Peyer's patch (tissue), 4 donors: Measurements from ENCODE around the gene C1QTNF9. TPM values are rescaled to one million over a fixed set of nuclear protein-coding genes. Genes with fewer than 3 reads are reported as not detected.
A peak's percentile ranks its signal among the peaks of the same experiment; 100 is the strongest.

Experiments
- DNase-seq, 3 donors: peaks; one replicate each; pipeline ENCODE4 v3.0.0-alpha.2; 2017 to 2019
- H3K27ac ChIP-seq, 4 donors: fragments of 200-600 bp; sonication (generic); one replicate each; pipeline ENCODE4 v1.5.1; 2016 to 2019
- H3K27me3 ChIP-seq, 2 donors: fragments of 200-600 bp; sonication (generic); one replicate each; pipeline ENCODE4 v1.5.1; 2019
- H3K36me3 ChIP-seq, 3 donors: fragments of 200-600 bp; sonication (generic); one replicate each; pipeline ENCODE4 v1.5.1; 2016 to 2019
- H3K4me1 ChIP-seq, 4 donors: fragments of 200-600 bp; sonication (generic); one replicate each; pipeline ENCODE4 v1.5.1; 2016 to 2019
- H3K4me3 ChIP-seq, 4 donors: fragments of 200-600 bp; sonication (generic); 1 replicate in 3 of 4; 2 replicates in 1 of 4; pipeline ENCODE4 v1.5.1; 2016 to 2019; ENCODE audit warnings: mild to moderate bottlenecking in 1 of 4
- H3K9me3 ChIP-seq, 4 donors: fragments of 200-600 bp; sonication (generic); one replicate each; pipeline ENCODE4 v1.5.1; 2016 to 2019; ENCODE audit warnings: mild to moderate bottlenecking in 1 of 4
- CTCF ChIP-seq, 6 experiments: fragments of 450-650 bp in 4 of 6; fragments of 200-600 bp in 2 of 6; sonication (generic) in 1 of 6; IDR thresholded peaks; one replicate each; pipeline ENCODE4 v1.5.1; 2017 to 2019; ENCODE audit warnings: antibody characterized with exemption in 6 of 6, mild to moderate bottlenecking in 3 of 6, moderate library complexity in 1 of 6
- POLR2A ChIP-seq, 2 donors: fragments of 450-650 bp; IDR thresholded peaks; one replicate each; pipeline ENCODE4 v1.5.1; 2017; ENCODE audit warnings: antibody characterized with exemption in 2 of 2, mild to moderate bottlenecking in 2 of 2, moderate library complexity in 2 of 2
- total RNA-seq, 4 donors: library from RNA; depleted of rRNA; stranded (reverse); fragments of >200 nt; gene quantifications; one replicate each; pipeline ENCODE4 v1.1.0, GENCODE V29; 2016

Gene C1QTNF9
- total RNA-seq, 4 donors from 2014 or later = 0.40 TPM; not detected in 3

GRCh38 chr13:24267801-24268200 is 41.6 kb upstream of the C1QTNF9 start:
- Histone ChIP-seq H3K27me3 (no peaks in the 10 kb centered on the region), H3K27ac (peak overlapping the region in 3 of 4 donors; percentile 56 to 61 (median 57)), H3K4me1 (peaks cover 4 to 30% (median 9%) of the 10 kb centered on the region in 4 donors), H3K36me3 (no peaks in the 10 kb centered on the region), H3K9me3 (no peaks in the 10 kb centered on the region), H3K4me3 (no peak overlapping the region)
- TF ChIP-seq POLR2A (IDR thresholded peaks at IDR 0.05) (no peak), CTCF (IDR thresholded peaks at IDR 0.05) (no peak)
- DNase-seq = no peak

GRCh38 chr13:24269821-24270220 is 39.6 kb upstream of the C1QTNF9 start:
- peaks cover 6 to 41% (median 19%) of the 10 kb centered on the region in 4 donors for H3K4me1 ChIP-seq
- no peak overlapping the region for H3K4me3 ChIP-seq
- no peaks in the 10 kb centered on the region for H3K36me3 ChIP-seq
- no peak for DNase-seq
- no peaks in the 10 kb centered on the region for H3K9me3 ChIP-seq
- H3K27me3 ChIP-seq = no peaks in the 10 kb centered on the region
- H3K27ac ChIP-seq = peak overlapping the region in 3 of 4 donors; percentile 81 to 94 (median 90)
- TF ChIP-seq POLR2A (IDR thresholded peaks at IDR 0.05) (no peak), CTCF (IDR thresholded peaks at IDR 0.05) (no peak)

- TF ChIP-seq CTCF (IDR thresholded peaks at IDR 0.05) (peak in 4 of 6 experiments; percentile 58 to 88 (median 68)), POLR2A (IDR thresholded peaks at IDR 0.05) (peak in 1 of 2 donors; percentile 25)
- peak; percentile 71 to 85 (median 73) for DNase-seq
- peaks cover 6 to 45% (median 21%) of the 10 kb centered on the region in 4 donors for H3K4me1 ChIP-seq
Measured at GRCh38 chr13:24270639-24271141, 38.7 kb upstream of the C1QTNF9 start.

GRCh38 chr13:24271231-24271600 is 38.2 kb upstream of the C1QTNF9 start:
- Histone ChIP-seq H3K27ac (peak overlapping the region; percentile 81 to 96 (median 92)), H3K27me3 (no peaks in the 10 kb centered on the region), H3K36me3 (no peaks in the 10 kb centered on the region), H3K9me3 (no peaks in the 10 kb centered on the region), H3K4me1 (peaks cover 6 to 45% (median 21%) of the 10 kb centered on the region in 4 donors), H3K4me3 (peak overlapping the region in 3 of 4 donors; percentile 42 to 48 (median 46))
- no peak for TF ChIP-seq CTCF (IDR thresholded peaks at IDR 0.05)
- no peak for TF ChIP-seq POLR2A (IDR thresholded peaks at IDR 0.05)
- no peak for DNase-seq

More at GRCh38 chr13:24270639-24271141, 38.7 kb upstream of the C1QTNF9 start:
- no peaks in the 10 kb centered on the region for H3K9me3 ChIP-seq
- peak overlapping the region; percentile 81 to 96 (median 92) for H3K27ac ChIP-seq
- H3K27me3 ChIP-seq = no peaks in the 10 kb centered on the region
- H3K36me3 ChIP-seq = no peaks in the 10 kb centered on the region
- H3K4me3 ChIP-seq = peak overlapping the region; percentile 34 to 46 (median 42)

- Histone ChIP-seq H3K9me3 (no peaks in the 10 kb centered on the region), H3K36me3 (no peaks in the 10 kb centered on the region), H3K4me1 (peaks cover 6 to 45% (median 21%) of the 10 kb centered on the region in 4 donors), H3K27ac (peak overlapping the region; percentile 81 to 96 (median 92)), H3K4me3 (peak overlapping the region; percentile 31 to 48 (median 40)), H3K27me3 (no peaks in the 10 kb centered on the region)
- DNase-seq = peak; percentile 74 to 85 (median 80)
- TF ChIP-seq CTCF (IDR thresholded peaks at IDR 0.05) (no peak), POLR2A (IDR thresholded peaks at IDR 0.05) (peak; percentile 33 to 34)
Measured at GRCh38 chr13:24271601-24272451, 37.6 kb upstream of the C1QTNF9 start.
